Neuron (in vitro differentiated cells): ENCODE results near the gene BABAM2.

Source experiments
- H2AFZ ChIP-seq: one replicate; pipeline ENCODE4 v1.6.1; 2013; ENCODE audit warnings: low read depth, mild to moderate bottlenecking, inconsistent platforms, low read length, moderate library complexity
- H3K27me3 ChIP-seq: one replicate; pipeline ENCODE4 v1.6.1; 2013; ENCODE audit warnings: low read length; ENCODE audit not compliant: insufficient read depth
- H3K36me3 ChIP-seq: one replicate; pipeline ENCODE4 v1.6.1; 2013; ENCODE audit warnings: low read length; ENCODE audit not compliant: insufficient read depth
- H3K4me1 ChIP-seq: one replicate; pipeline ENCODE4 v1.6.1; 2013; ENCODE audit warnings: low read length; ENCODE audit not compliant: insufficient read depth
- H3K4me3 ChIP-seq: 2 replicates; pipeline ENCODE4 v1.5.1; 2013; ENCODE audit warnings: mild to moderate bottlenecking, low read length, moderate library complexity
- H3K9me3 ChIP-seq: one replicate; pipeline ENCODE4 v1.6.1; 2013; ENCODE audit warnings: low read length

Gene BABAM2

DNA sequence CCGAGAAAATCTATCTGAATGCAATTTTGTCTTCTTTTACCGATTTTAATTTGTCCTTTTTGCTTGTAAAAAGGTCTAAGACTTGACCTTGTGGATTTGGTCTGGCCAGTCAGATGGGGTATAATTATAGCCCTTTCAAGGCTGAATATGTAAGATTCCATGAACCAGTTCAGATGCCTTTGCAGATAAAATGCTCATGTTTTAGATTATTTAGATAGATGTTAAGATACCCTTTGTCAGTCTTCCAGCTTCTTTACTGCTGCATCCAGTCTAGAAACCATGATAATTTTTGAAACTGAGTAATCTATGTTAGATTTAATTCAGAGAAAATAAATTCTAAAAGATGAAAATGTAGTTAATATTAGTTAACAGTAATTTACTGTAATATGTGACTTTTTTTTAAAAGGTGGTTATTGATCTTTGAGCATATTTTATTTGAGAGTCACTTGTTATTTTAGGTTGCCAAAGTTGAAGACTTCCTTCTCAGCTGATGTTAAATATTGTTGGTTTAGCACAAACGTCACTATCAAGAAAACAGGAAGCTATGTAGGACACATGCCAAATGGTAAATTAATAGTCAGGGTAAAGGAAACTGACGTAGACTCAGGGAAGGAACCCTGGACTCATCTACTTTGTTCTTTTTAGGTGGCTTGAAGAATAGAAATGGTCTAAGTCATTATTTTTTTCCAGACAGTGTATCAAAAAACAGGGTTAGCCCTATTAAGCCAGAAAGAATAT lies 29.8 kb downstream of the BABAM2 start:
- H2AFZ ChIP-seq, result no peak overlapping the region
- H3K4me3 ChIP-seq, result no peak overlapping the region
- H3K27me3 ChIP-seq, result no peaks in the 10 kb centered on the region
- H3K4me1 ChIP-seq, result no peaks in the 10 kb centered on the region
- H3K9me3 ChIP-seq, result no peaks in the 10 kb centered on the region
- H3K36me3 ChIP-seq, result no peaks in the 10 kb centered on the region

- no peaks in the 10 kb centered on the region for H3K4me1 ChIP-seq
- H3K36me3 ChIP-seq, result no peaks in the 10 kb centered on the region
These were observed 30.9 kb downstream of the BABAM2 start for GRCh38 chr2:27921424-27921823.

DNA sequence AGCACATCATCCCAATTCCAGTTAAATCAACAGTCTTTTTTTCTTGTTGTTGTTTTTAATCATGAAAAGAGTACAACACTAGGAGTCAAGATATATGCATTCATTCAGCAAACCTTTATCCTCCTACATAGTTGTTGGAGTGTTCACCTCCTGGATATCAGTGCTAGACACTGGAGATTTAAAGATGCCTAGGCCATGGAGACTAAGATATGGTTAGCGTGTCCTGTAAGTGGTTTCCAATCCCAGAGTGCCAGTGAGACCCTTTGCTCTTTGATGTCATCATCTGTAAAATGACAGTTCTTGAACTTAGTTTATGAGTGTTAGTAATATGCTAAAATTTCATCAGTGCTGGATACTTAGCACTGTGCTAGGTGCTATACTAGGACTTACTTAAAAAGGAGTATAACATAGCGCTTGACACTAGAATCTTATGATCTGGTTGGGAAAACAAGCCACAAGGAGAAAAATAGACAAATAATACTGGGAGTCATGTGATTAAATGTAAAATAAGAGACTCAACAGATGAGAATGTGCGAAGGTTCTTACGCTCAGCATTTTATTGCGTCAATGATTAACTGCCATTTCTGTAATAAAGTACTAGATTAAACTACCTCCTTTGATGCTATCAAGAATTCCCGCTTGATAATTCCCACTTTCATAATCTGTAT lies 31.5 kb downstream of the BABAM2 start:
- Histone ChIP-seq H3K4me1 (no peaks in the 10 kb centered on the region), H3K36me3 (no peaks in the 10 kb centered on the region), H3K27me3 (no peaks in the 10 kb centered on the region), H3K4me3 (no peak overlapping the region), H3K9me3 (no peaks in the 10 kb centered on the region), H2AFZ (no peak overlapping the region)

More at GRCh38 chr2:27921424-27921823, 30.9 kb downstream of the BABAM2 start:
- Histone ChIP-seq H2AFZ (no peak overlapping the region), H3K27me3 (no peaks in the 10 kb centered on the region), H3K9me3 (no peaks in the 10 kb centered on the region), H3K4me3 (no peak overlapping the region)

DNA sequence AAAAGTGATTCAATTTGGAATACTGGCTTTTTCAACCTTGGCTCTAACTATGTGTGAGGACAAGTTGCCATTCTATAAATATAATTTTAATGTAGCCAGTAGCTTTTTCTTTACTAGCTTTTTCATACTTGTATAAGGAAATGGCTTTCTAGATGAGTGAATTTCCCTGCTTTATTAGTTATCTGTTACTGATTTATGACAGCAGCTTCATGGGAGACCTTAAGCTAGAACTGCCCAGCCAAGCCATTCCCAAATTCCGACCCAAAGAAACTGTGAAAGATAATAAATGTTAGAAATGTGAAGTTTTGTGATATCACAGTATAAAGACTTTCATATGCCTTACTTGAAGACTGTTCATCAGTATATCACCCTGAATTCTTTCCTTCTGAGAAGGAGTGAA lies 32.3 kb downstream of the BABAM2 start:
- Histone ChIP-seq H3K4me3 (no peak overlapping the region), H3K9me3 (no peaks in the 10 kb centered on the region), H3K27me3 (no peaks in the 10 kb centered on the region), H3K36me3 (no peaks in the 10 kb centered on the region), H3K4me1 (no peaks in the 10 kb centered on the region), H2AFZ (no peak overlapping the region)

- Histone ChIP-seq H3K27me3 (no peaks in the 10 kb centered on the region), H3K36me3 (peaks cover 8% of the 10 kb centered on the region), H3K9me3 (no peaks in the 10 kb centered on the region), H3K4me3 (no peak overlapping the region), H2AFZ (no peak overlapping the region), H3K4me1 (no peaks in the 10 kb centered on the region)
These were observed 35.4 kb downstream of the BABAM2 start for GRCh38 chr2:27925766-27926472.

DNA sequence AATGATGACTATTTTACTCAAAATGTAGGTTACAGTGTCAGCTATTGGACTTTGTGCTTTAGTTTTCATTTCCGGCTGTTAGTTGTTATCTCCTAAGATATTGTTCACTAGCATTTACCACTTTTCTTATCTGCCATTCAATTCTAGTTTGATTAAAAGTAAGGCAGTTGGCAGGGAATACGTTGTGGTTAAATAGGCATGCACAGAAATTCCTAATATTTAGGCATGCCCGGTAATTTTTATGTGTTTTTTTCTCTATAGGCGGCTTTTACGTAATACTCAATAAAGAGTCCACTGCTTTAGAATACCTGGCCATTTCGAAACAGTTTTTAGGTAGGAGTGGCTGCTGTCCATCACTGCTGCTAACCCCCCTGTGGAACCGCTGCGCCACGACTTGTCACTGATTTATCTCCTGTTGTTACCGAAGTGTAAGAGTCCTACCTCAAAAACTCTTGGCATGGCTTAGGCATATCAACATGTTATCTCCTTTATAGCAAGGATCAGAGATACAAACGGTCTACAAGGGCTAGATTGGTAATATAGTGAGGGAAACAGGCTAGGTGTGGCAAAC lies 39.5 kb downstream of the BABAM2 start:
- H3K36me3 ChIP-seq, result peaks cover 8% of the 10 kb centered on the region
- no peak overlapping the region for H2AFZ ChIP-seq
- no peaks in the 10 kb centered on the region for H3K9me3 ChIP-seq

GRCh38 chr2:27931361-27931950 lies 40.9 kb downstream of the BABAM2 start:
- H3K9me3 ChIP-seq, result no peaks in the 10 kb centered on the region
- H3K4me3 ChIP-seq, result no peak overlapping the region
- H3K4me1 ChIP-seq, result no peaks in the 10 kb centered on the region
- H2AFZ ChIP-seq, result no peak overlapping the region
- H3K36me3 ChIP-seq, result peaks cover 8% of the 10 kb centered on the region
- no peaks in the 10 kb centered on the region for H3K27me3 ChIP-seq

More for the DNA sequence above, 39.5 kb downstream of the BABAM2 start:
- no peak overlapping the region for H3K4me3 ChIP-seq
- no peaks in the 10 kb centered on the region for H3K4me1 ChIP-seq
- H3K27me3 ChIP-seq, result no peaks in the 10 kb centered on the region

GRCh38 chr2:27932396-27932795 lies 41.9 kb downstream of the BABAM2 start:
- Histone ChIP-seq H3K36me3 (peaks cover 8% of the 10 kb centered on the region), H3K27me3 (no peaks in the 10 kb centered on the region), H2AFZ (no peak overlapping the region), H3K9me3 (no peaks in the 10 kb centered on the region), H3K4me3 (no peak overlapping the region), H3K4me1 (no peaks in the 10 kb centered on the region)

GRCh38 chr2:27935026-27935425 lies 44.5 kb downstream of the BABAM2 start:
- H3K27me3 ChIP-seq, result no peaks in the 10 kb centered on the region
- H3K9me3 ChIP-seq, result no peaks in the 10 kb centered on the region
- no peak overlapping the region for H2AFZ ChIP-seq
- peaks cover 5% of the 10 kb centered on the region for H3K36me3 ChIP-seq
- H3K4me1 ChIP-seq, result no peaks in the 10 kb centered on the region
- no peak overlapping the region for H3K4me3 ChIP-seq

DNA sequence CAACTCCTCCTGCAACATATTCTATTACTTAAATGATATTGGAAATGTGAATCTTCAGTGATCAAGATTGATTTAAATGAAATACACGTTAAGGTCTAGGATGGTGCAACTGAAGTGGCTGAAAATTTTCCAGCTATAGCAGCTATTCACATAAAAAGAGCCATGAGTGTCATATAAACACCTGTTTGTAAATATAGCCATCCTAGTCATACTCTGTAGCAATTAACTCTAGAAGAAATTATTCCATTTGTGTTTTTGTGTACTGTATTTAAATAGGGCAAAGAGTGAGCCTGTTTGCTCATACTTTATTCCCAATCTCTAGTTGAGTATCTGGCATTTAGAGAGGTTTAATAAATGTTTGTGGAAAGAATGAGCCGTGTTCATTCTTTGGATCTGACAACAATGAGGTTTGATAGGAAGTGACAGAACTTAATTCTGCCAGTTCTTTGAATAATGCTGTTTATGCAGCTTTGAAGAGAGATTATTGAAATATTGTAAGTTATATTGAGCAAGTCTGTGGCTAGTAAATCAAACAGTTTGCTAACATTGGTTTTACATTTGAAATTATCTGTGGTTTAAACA lies 49.7 kb downstream of the BABAM2 start:
- Histone ChIP-seq H3K4me1 (no peaks in the 10 kb centered on the region), H3K36me3 (no peaks in the 10 kb centered on the region), H3K4me3 (no peak overlapping the region), H3K27me3 (no peaks in the 10 kb centered on the region), H2AFZ (no peak overlapping the region), H3K9me3 (no peaks in the 10 kb centered on the region)

GRCh38 chr2:27940982-27941381 lies 50.5 kb downstream of the BABAM2 start:
- no peaks in the 10 kb centered on the region for H3K9me3 ChIP-seq
- H3K36me3 ChIP-seq, result no peaks in the 10 kb centered on the region
- no peak overlapping the region for H3K4me3 ChIP-seq
- no peaks in the 10 kb centered on the region for H3K4me1 ChIP-seq
- no peak overlapping the region for H2AFZ ChIP-seq
- no peaks in the 10 kb centered on the region for H3K27me3 ChIP-seq

DNA sequence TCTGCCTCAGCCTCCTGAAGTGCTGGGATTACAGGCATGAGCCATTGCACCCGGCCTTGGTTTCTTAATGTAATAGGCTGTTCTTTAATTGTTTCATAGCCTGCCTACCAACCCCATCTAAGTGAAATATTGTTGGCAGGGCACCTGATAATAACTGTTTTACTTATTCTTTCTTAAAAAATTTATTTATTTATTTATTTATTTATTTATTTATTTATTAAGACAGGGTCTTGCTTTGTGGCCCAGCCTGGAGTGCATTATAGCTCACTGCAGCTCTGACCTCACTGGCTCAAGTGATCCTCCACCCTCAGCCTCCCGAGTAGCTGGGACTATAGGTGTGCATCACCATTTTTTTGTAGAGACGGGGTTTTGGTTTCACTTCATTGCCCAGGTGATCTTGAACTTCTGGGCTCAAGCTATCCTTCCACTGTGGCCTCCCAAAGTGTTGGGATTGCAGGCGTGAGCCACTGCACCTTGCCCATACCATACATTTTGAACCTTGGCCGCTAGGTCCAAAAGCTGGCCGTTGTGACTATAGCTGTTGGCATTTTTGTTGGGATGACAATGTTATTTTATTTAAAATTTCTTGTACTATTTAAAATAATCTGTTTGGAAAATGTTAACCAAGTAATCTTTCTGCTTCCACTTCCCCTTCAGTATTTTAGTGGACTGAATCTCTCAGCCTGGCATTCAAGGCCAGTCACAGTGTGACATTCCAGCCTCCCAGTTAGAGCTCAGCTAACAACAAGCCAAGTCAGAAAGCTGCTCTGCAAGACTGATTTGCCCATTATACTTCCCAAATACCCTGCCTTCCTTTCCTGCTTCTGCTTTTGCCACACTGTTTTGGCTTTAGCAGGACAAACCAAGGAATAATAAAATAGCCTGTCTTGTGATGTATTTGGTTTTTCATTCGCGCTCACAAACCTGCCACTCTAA lies 52.4 kb downstream of the BABAM2 start:
- H3K4me1 ChIP-seq, result no peaks in the 10 kb centered on the region
- H3K27me3 ChIP-seq, result no peaks in the 10 kb centered on the region
- H3K9me3 ChIP-seq, result no peaks in the 10 kb centered on the region
- H3K4me3 ChIP-seq, result no peak overlapping the region
- no peak overlapping the region for H2AFZ ChIP-seq
- no peaks in the 10 kb centered on the region for H3K36me3 ChIP-seq
